AML-193 (cell line): ENCODE results near the gene HDLBP.
A peak's percentile ranks its signal among the peaks of the same experiment; 100 is the strongest.

Experiments
- DNase-seq, 2 experiments: peaks; one replicate each; lab custom pipeline; 2025; lab: John Stamatoyannopoulos, UW

HDLBP gene

DNA sequence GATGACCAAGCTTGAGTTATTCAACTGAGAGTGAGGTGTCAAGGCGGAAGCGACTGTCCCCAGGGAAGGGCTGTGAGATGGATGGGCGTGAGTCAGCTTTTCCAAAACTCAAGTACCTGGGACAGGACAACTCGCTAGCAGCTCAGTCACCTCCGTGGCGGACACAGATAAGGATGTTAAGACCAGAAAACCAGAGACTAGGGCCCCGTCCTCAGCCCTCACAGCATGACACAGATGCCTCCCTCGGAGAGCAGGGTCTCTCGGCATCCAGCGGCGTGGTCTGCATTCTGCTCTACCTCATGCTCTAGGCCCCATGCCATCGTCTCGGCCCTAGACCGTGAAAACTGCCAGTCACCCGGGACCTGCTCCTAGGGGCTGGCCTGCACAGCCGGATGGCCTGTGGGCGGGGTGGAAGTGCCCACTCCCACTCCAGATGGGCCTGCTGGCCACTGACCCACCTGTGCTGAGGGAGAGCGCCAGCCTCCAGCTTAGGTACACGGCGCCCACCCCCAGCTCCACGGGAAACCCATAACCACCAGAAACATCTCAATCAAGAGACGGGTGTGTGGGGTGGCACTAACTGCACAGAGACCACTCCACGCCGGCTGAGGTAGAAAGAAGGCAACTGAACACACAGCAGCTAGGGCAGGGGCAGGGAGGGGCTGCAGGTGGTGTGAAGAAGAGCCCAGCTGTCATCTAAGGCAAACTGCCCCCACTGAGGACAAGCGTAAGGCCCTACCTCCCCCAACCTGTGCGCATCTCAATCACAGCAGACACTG lies 87.2 kb downstream of the HDLBP start:
- no peak for DNase-seq

- DNase-seq: no peak
These were observed 87.9 kb downstream of the HDLBP start for GRCh38 chr2:241227594-241227993.

GRCh38 chr2:241226723-241227572 lies 88.5 kb downstream of the HDLBP start:
- DNase-seq: no peak

- no peak for DNase-seq
These were observed 89.5 kb downstream of the HDLBP start for GRCh38 chr2:241225983-241226382.

DNA sequence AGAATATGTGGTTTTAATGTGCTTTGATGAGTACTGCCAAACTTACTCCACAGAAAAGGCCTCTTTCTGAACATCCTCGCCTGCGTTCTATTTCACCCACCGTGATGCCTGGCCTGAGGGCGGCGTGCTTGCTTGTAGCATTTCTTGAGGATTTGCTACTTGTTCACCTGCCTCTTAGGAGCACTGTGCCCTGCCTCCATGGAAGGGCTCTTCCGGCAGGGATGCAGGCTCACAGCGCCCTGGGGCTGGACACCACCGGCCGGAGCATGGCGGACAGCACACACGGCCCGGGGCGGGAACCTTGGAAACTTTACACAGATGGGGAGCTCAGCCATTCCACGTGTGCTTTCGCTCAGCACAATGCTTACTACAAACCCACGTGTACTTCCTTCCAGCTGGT lies 89.9 kb downstream of the HDLBP start:
- DNase-seq: no peak

GRCh38 chr2:241224851-241225438 lies 90.5 kb downstream of the HDLBP start:
- DNase-seq: no peak

- DNase-seq: no peak
These were observed 91.2 kb downstream of the HDLBP start for GRCh38 chr2:241224018-241224850.

- DNase-seq: no peak
These were observed 92.1 kb downstream of the HDLBP start for GRCh38 chr2:241223211-241224017.

DNA sequence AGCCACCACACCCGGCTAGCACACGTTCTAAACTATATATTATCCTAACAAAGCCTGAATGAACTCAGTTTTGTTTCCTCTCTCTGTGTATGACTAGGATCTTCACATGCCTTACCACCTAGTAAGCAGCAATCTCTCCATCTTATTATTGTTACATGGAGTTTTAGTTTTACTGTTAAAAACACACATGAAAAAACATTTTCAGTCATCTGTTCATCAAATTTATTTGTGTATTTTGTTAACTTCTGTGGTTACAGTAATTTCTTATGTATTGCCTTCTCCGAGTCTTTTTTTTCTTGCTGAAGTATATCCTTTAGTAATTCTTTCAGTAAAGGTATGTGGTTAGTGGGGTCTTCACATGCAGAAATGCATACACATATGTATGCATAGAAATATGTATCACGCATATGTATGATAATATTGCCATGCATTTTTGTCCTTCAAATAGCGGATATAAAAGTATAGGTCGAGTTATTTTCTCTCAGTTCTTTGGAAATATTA lies 95.6 kb downstream of the HDLBP start:
- no peak for DNase-seq

- no peak for DNase-seq
These were observed 96.5 kb downstream of the HDLBP start for GRCh38 chr2:241219030-241219382.

DNA sequence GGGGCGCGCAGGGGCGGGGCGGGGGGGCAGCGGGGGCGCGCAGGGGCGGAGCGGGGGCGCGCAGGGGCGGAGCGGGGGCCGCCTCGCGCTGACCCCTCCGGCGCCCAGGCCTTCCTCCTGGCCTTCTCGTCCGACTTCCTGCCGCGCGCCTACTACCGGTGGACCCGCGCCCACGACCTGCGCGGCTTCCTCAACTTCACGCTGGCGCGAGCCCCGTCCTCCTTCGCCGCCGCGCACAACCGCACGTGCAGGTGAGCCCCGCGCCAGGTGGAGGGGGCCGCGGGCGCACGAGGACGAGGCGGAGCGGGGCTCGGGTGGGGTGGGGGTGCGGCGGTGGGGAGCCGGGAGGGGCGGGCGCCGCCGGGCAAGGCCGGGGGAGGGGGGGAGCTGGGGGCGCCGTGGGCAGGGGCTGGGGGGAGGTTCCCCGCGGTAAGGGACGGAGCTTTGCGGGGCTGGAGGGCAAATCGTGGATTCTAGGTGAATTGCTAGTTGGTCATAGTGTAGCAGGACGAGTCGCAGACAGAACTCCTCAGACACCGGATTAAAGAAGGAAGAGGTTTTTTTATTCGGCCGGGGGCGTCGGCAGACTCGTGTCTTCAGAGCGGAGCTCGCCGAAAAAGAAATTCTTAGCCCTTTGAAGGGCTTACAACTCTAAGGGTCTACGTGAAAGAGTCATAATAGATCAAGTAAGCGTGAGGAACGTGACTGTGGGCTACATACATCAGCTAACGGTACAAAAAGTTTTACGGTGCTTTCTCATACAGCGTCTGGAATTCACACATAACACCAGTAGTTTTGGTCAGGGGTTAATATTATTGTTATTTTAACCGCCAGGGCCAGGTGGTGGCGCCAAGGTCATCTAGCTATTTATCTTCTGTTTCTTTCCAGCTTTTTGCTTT lies 97.1 kb downstream of the HDLBP start:
- peak; percentile 6 to 10 for DNase-seq

GRCh38 chr2:241217320-241218031 lies 98.0 kb downstream of the HDLBP start:
- DNase-seq: no peak

GRCh38 chr2:241216211-241216761 lies 99.2 kb downstream of the HDLBP start:
- no peak for DNase-seq

DNA sequence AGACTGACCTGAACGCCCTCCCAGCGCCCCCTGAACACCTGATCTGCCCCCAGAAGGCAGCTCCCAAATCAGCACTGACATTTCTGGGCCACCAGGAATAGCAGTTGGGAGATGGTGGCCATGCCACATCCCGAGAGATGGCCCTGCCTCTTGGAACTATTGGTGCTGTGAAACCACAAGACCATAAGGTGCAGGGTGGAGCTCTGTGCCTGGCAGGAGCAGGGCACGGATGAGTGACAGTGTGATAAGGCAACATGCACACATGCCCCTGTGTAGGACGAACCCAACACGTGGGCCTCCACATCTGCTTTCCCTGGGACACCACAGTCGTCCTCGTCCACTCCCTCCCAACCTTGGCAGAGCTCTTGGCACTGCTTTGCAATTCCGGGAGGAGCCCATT lies 100.1 kb downstream of the HDLBP start:
- no peak for DNase-seq

- no peak for DNase-seq
These were observed 100.7 kb downstream of the HDLBP start for GRCh38 chr2:241214766-241215165.

DNA sequence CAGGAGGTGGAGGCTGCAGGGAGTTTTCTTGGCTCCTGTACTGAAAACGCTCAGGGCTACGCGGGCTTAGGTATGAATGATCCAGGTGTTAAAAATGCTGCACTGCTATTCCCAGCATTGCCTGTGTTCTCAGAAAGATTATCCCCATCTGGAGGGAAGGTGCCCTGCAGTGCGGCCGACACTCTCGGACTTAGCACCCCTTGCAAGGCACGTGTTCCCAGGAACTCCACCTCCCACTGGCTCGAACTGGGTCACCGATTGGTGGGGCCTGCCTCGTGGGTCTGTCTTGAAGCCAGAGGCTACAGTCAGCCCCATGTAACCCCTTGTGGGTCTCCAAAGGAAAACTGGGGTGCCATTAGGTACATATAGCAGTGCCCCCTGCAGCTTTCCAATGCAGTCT lies 101.3 kb downstream of the HDLBP start:
- DNase-seq: no peak

GRCh38 chr2:241213567-241213966 lies 101.9 kb downstream of the HDLBP start:
- DNase-seq: no peak

GRCh38 chr2:241213041-241213440 lies 102.4 kb downstream of the HDLBP start:
- no peak for DNase-seq

- no peak for DNase-seq
These were observed 104.2 kb downstream of the HDLBP start for GRCh38 chr2:241211276-241211675.
